Loucy (cell line): Measurements from ENCODE around the gene KDR.

Experiments used
- EZH2phosphoT487 ChIP-seq: fragments of 200-600 bp; IDR thresholded peaks from 2 replicates; pipeline ENCODE4 v1.6.1; 2018; ENCODE audit warnings: antibody characterized with exemption, mild to moderate bottlenecking, moderate library complexity, borderline replicate concordance
- TF ChIP-seq, protein P1 (sequence below): fragments of 200-600 bp; sonication (generic); conservative IDR thresholded peaks from 2 replicates; pipeline ENCODE4 v1.5.1; 2014; ENCODE audit warnings: mild to moderate bottlenecking, antibody characterized with exemption, low read length

- TF ChIP-seq, protein P1, sequence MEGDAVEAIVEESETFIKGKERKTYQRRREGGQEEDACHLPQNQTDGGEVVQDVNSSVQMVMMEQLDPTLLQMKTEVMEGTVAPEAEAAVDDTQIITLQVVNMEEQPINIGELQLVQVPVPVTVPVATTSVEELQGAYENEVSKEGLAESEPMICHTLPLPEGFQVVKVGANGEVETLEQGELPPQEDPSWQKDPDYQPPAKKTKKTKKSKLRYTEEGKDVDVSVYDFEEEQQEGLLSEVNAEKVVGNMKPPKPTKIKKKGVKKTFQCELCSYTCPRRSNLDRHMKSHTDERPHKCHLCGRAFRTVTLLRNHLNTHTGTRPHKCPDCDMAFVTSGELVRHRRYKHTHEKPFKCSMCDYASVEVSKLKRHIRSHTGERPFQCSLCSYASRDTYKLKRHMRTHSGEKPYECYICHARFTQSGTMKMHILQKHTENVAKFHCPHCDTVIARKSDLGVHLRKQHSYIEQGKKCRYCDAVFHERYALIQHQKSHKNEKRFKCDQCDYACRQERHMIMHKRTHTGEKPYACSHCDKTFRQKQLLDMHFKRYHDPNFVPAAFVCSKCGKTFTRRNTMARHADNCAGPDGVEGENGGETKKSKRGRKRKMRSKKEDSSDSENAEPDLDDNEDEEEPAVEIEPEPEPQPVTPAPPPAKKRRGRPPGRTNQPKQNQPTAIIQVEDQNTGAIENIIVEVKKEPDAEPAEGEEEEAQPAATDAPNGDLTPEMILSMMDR, result no peak
- TF ChIP-seq EZH2phosphoT487, result no peak
Measured at GRCh38 chr4:55125763-55126541, 557 bp upstream of the KDR start.
